Anterior cingulate cortex (tissue), 58 donors: ENCODE data around the gene LMBR1.
"Not testable (repeated sequence)": the region's sequence is repeated elsewhere in the genome, so short reads cannot be mapped to it uniquely, and the experiment has no call there.

Experiments
- DNase-seq, 58 donors: peaks; one replicate each; lab custom pipeline; 2025; lab: John Stamatoyannopoulos, UW

Gene LMBR1

DNA sequence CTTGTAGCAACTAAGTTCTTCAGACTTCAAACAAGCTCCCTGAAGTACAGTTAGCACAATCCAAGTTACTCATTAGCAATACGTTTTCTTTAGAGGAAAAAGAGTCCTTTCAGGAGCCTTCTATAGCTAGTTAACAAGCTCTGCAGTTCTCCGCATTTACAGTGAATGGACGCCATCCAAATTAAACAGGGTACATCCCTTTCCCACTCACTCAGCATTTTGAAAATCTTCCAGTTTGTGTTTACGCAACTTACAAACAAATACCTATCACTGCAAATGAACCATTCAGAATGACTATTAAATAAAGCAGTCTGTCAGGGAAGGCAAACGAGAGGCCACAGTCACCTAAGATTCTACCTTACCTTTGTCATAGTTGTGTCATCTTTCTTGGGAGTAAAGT, 167.9 kb downstream of the LMBR1 start:
- DNase-seq: peak in 2 of 58 donors; percentile 5 to 13

DNA sequence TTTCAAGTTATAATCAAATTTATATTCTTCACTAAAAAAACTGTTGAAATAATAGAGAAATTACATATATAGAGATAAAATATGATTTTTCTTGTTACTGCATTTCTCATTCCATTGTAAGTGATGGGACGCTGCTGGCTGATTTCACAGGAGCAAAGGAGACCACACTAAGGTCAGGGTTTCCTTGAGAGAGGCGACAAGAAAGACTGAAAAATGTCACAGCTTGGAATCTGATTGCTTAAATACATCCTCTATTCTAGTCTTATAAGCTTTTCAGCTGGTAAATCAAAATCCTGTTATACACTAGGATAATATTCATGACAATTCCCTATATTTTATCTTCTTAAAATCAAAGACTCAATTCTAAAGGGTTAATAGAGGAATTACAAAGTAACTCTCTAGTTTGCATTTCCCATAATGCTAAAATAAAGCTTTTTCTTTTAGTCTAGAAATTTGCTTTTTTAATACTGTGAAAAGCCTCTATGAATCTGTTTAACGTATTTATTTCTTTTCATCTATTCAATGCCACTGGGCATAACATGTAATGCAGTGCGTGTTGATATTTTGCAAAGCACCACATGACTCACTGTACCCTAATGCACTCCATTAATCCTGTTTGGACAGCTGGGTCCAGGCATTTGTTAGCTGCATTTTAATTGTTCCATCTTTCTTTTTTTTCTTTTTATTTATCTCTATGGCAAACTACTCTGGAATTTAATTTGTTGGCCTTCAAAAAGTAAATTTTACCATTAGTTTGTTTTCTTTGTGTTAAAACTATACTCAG, 170.7 kb downstream of the LMBR1 start:
- DNase-seq: no peak

- no peak for DNase-seq
These were observed 189.1 kb downstream of the LMBR1 start for GRCh38 chr7:156703773-156704482.

GRCh38 chr7:156703209-156703608, 189.8 kb downstream of the LMBR1 start:
- DNase-seq: no peak

- DNase-seq: no peak
These were observed 190.6 kb downstream of the LMBR1 start for GRCh38 chr7:156702399-156702798.

DNA sequence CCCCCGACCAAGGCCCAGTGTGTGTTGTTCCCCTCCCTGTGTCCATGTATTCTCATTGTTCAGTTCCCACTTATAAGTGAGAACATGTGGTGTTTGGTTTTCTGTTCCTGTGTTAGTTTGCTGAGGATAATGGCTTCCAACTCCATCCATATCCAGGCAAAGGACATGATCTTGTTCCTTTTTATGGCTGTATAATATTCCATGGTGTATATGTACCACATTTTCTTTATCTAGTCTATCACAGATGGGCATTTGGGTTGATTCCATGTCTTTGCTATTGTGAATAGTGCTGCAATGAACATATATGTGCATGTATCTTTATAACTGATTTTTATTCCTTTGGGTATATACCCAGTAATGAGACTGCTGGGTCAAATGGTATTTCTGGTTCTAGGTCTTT, 191.2 kb downstream of the LMBR1 start:
- DNase-seq: not testable (repeated sequence)

- DNase-seq: not testable (repeated sequence)
These were observed 194.5 kb downstream of the LMBR1 start for GRCh38 chr7:156698512-156698911.

- DNase-seq: not testable (repeated sequence)
These were observed 195.7 kb downstream of the LMBR1 start for GRCh38 chr7:156697283-156697682.

GRCh38 chr7:156693627-156694026, 199.4 kb downstream of the LMBR1 start:
- DNase-seq: no peak

DNA sequence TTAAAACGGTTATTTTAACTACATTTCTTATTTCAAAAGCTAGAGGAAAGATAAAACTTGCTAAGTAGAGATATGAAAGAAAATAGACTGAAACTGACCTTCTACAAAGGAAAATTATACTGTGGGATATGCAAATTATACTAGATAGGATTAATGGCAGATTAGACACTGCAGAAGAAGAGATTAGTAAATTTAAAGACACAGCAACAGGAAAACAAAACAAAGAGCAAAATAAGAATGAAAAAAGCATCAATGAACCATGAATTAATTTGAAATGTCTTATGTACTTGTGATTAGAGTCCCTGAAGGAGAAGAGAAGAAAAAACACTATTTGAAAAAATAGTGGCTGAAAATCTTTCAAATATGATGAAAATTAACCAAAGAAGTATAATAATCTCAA, 200.1 kb downstream of the LMBR1 start:
- DNase-seq: no peak

DNA sequence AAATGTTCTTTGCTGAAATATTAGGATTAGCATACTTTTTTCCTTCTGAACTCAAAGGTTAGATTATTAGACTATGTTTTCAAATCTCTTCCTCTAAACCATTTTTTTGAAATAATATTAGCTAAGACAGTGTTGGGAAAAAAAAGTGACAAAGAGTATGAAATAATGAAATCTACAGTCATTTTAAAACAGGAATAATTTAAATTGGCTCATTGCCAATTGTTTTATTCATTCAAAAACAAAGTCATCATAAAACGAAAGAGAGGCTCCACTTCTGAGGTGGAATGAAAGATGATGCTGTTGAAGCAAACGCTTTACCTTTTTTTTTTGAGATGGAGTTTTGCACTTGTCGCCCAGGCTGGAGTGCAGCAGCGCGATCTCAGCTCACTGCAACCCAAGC, 201.2 kb downstream of the LMBR1 start:
- no peak for DNase-seq

DNA sequence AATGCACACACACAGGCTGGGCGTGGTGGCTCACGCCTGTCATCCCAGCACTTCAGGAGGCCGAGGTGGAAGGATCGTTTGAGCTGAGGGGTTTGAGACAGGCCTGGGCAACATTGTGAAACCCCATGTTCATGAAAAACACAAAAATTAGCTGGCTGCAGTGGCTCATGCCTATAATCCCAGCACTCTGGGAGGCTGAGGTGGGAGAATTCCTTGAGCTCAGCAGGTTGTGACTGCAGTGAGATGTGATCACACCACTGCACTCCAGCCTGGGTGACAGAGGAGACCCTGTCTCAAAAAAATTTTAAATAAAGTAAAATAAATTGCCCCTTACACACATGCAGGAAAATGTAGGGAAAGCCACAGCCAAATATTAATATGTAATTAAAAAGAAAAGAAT, 208.3 kb downstream of the LMBR1 start:
- no peak for DNase-seq

GRCh38 chr7:156684251-156684650, 208.7 kb downstream of the LMBR1 start:
- no peak for DNase-seq

GRCh38 chr7:156682928-156683327, 210.1 kb downstream of the LMBR1 start:
- DNase-seq: no peak

GRCh38 chr7:156680281-156680680, 212.7 kb downstream of the LMBR1 start:
- DNase-seq: no peak

DNA sequence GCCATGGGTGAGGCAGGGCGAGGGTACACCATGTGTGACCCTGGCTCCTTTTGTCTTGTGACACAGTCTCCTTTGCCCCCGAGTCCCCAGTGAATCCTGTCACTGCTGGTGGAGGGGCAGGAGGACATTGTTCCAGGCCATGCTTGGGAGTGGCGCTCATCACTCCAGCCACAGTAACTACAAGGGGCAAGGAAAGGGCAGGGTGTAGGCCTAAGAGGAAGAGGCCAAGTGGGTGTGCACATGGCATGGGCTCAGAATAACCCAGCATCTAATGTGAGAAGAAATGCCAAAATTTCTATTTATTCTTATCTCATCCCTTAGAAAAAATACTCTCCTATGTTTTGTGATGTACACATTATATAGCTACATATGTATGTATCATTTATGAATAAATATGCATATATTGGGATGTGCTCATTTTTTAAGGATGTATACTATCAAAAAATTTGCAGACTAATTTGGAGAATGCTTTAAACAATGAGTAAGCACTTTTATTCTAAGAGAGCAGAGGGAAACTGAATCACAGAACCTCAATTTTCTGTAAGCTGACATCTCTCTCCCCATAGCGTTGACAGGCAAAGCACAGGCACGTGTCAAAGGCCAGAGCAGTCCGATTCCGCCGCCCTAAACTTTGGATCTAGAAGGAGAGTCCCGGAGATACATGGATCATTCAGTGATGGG, 215.5 kb downstream of the LMBR1 start:
- DNase-seq: no peak

DNA sequence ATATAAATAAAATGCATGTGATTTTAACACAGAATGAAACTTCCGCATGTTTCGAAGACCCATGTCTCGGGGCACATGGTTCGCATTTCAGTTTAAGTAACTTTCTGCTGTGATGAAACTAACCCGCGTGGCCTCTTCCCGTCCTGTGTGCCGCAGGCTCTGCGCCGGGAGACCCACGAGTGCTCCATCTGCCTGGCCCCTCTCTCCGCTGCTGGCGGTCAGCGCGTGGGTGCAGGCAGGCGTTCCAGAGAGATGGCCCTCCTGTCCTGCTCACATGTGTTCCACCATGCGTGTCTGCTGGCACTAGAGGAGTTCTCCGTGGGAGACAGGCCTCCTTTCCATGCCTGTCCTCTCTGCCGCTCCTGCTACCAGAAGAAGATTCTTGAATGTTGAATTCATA, 216.7 kb downstream of the LMBR1 start:
- DNase-seq: no peak

DNA sequence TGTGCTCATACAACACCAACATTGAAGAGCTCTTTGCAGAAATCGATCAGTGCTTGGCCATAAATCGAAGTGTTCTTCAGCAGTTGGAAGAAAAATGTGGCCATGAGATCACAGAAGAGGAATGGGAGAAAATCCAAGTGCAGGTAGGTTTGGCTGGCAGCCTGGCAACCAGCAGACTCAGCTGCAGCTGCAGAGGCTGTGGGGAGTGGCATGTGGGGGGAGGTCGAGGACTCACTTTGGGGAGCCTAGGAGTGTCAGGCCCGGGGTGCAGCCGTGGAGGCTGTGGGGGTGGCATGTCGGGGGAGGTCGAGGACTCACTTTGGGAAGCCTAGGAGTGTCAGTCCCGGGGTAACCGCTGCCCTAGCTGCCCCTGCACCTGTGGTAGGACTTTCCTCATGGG, 217.3 kb downstream of the LMBR1 start:
- peak in 1 of 58 donors; percentile 14 for DNase-seq

- DNase-seq: no peak
These were observed 219.1 kb downstream of the LMBR1 start for GRCh38 chr7:156673902-156674301.

DNA sequence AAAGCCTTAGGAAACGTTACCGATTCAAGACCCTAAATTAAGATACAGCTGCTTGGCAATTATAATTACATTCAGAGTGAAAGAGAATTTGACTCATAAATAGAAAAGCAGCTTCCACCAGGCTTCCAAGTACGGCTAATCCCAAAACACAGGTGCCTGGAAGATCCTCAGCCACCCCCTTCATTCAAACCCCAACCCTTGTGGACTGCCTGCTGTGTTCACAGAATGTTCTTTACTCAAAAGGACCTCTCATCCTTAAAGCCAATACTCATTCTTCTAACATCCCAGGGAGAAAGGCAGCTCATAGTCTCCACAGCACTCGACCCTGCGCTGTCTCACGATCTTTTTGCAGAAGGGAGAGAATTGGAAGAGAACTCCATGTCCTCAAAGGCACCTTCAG, 219.5 kb downstream of the LMBR1 start:
- no peak for DNase-seq

- DNase-seq: no peak
These were observed 223.8 kb downstream of the LMBR1 start for GRCh38 chr7:156669035-156669828.
